Measurements from ENCODE around the gene INSYN2B.

DNA sequence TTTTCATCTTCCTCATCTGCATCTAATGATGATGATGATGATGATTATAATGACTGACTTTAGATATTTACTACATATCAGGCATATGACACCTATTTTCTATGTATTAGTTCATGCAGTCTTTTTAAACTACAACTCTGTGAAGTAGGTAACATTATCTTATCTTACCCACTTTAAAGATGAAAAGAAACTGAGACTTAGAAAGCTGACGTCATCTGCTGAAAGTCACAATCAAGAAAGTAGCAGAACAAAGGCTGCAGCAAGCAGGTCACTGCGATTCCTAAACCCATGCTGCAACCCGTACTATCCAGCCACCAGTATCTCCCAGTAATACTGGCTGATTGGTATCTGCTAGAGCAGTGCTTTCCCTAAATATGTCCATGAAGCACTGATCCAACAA, 40.1 kb upstream of the INSYN2B start:
- TF ChIP-seq CTCF (IDR thresholded peaks at IDR 0.05) (no peak), POLR2A (IDR thresholded peaks at IDR 0.05) (no peak)

Measured in adrenal gland (tissue), 5 donors.